Fibroblast of lung (primary cell): ENCODE data around the gene SCUBE1. TPM values are rescaled to one million over a fixed set of nuclear protein-coding genes. Genes with fewer than 3 reads are reported as not detected.

Experiments
- DNase-seq, 2 donors: peaks; one replicate each; pipeline versions ENCODE4 v3.0.0 to v3.0.0-alpha.2; 2010; ENCODE audit warnings: low read depth in 2 of 2
- H2AFZ ChIP-seq: 2 replicates; pipeline ENCODE4 v1.5.1; 2012; ENCODE audit warnings: low read length, control low read depth, inconsistent platforms
- H3K27ac ChIP-seq: 2 replicates; pipeline ENCODE4 v1.5.1; 2011; ENCODE audit warnings: low read length, control low read depth; ENCODE audit not compliant: insufficient read depth
- H3K27me3 ChIP-seq: 2 replicates; pipeline ENCODE4 v1.5.1; 2011; ENCODE audit warnings: mild to moderate bottlenecking, low read length; ENCODE audit not compliant: control insufficient read depth, insufficient read depth
- H3K36me3 ChIP-seq: 2 replicates; pipeline ENCODE4 v1.5.1; 2011; ENCODE audit warnings: low read length; ENCODE audit not compliant: control insufficient read depth, insufficient read depth
- H3K4me1 ChIP-seq: 2 replicates; pipeline ENCODE4 v1.5.1; 2011; ENCODE audit warnings: low read length; ENCODE audit not compliant: control insufficient read depth, insufficient read depth; ENCODE audit errors: extremely low read depth
- H3K4me2 ChIP-seq: 2 replicates; pipeline ENCODE4 v1.5.1; 2011; ENCODE audit warnings: low read length, control low read depth; ENCODE audit not compliant: insufficient read depth; ENCODE audit errors: extremely low read depth
- H3K4me3 ChIP-seq, 4 experiments: fragments of 200-600 bp in 1 of 4; sonication (generic) in 1 of 4; replicated peaks in 1 of 4; 2 replicates each; pipeline ENCODE4 v1.5.1; 2011 to 2016; ENCODE audit warnings: low read length in 4 of 4, low read depth in 3 of 4, mild to moderate bottlenecking in 3 of 4, control low read depth in 2 of 4, inconsistent platforms in 1 of 4, mixed read lengths in 1 of 4; ENCODE audit not compliant: insufficient read depth in 1 of 4; ENCODE audit errors: control extremely low read depth in 1 of 4
- H3K79me2 ChIP-seq: 2 replicates; pipeline ENCODE4 v1.5.1; 2012; ENCODE audit warnings: mild to moderate bottlenecking, low read length, inconsistent platforms; ENCODE audit not compliant: control insufficient read depth, insufficient read depth
- H3K9ac ChIP-seq: 2 replicates; pipeline ENCODE4 v1.5.1; 2011; ENCODE audit warnings: mild to moderate bottlenecking, low read length, control low read depth; ENCODE audit not compliant: insufficient read depth
- H3K9me3 ChIP-seq: 2 replicates; pipeline ENCODE4 v1.5.1; 2012; ENCODE audit warnings: low read depth, low read length; ENCODE audit not compliant: control insufficient read depth, insufficient read depth
- H4K20me1 ChIP-seq: 2 replicates; pipeline ENCODE4 v1.5.1; 2011; ENCODE audit warnings: low read length; ENCODE audit not compliant: control insufficient read depth, insufficient read depth; ENCODE audit errors: extremely low read depth
- CTCF ChIP-seq, 2 donors: IDR thresholded peaks in 1 of 2; conservative IDR thresholded peaks in 1 of 2; 1 replicate in 1 of 2; 2 replicates in 1 of 2; pipeline ENCODE4 v1.5.1; 2011 to 2012; ENCODE audit warnings: low read length in 2 of 2, control low read depth in 1 of 2, inconsistent platforms in 1 of 2, low read depth in 1 of 2, mild to moderate bottlenecking in 1 of 2
- EZH2 ChIP-seq: IDR thresholded peaks from 2 replicates; pipeline ENCODE4 v1.5.1; 2012; ENCODE audit warnings: low read length, control low read depth, mild to moderate bottlenecking; ENCODE audit errors: missing control alignments
- polyA plus RNA-seq, 2 donors: library from polyadenylated mRNA; depleted of rRNA in 1 of 2; stranded (reverse) in 1 of 2; unstranded in 1 of 2; fragments of >200 nt; gene quantifications; 2 replicates each; pipeline ENCODE4 v1.2.1, GENCODE V29; 2011 to 2012; ENCODE audit warnings: missing spikeins in 1 of 2
- total RNA-seq: library from RNA; depleted of rRNA; stranded (reverse); fragments of >200 nt; gene quantifications from 2 replicates; pipeline ENCODE4 v1.2.1, GENCODE V29; 2014

SCUBE1 gene
- total and polyA plus RNA-seq, 2 donors (not counting 1 experiment from before 2014, with no cell fraction given), result 0.17 TPM; not detected in 1

- Histone ChIP-seq H3K27me3 (peaks cover 14% of the 10 kb centered on the region), H3K36me3 (no peaks in the 10 kb centered on the region), H4K20me1 (no peaks in the 10 kb centered on the region), H3K27ac (no peak overlapping the region), H3K4me2 (no peak overlapping the region), H2AFZ (no peak overlapping the region), H3K79me2 (no peaks in the 10 kb centered on the region), H3K4me1 (no peaks in the 10 kb centered on the region), H3K9ac (no peak overlapping the region), H3K4me3 (no peak overlapping the region), H3K9me3 (no peaks in the 10 kb centered on the region)
- no peak for DNase-seq
- TF ChIP-seq EZH2, result no peak
- TF ChIP-seq CTCF (conservative IDR thresholded peaks at IDR 0.05 in 1 of 2, IDR thresholded peaks at IDR 0.05 in 1 of 2; ENCODE audit: low read depth in 1 of 2, low read length in 2 of 2), result no peak
Measured at GRCh38 chr22:43237280-43237679, 105.9 kb downstream of the SCUBE1 start.

GRCh38 chr22:43236411-43237166, 106.6 kb downstream of the SCUBE1 start:
- Histone ChIP-seq H3K27me3 (peaks cover 14% of the 10 kb centered on the region), H4K20me1 (no peaks in the 10 kb centered on the region), H3K36me3 (no peaks in the 10 kb centered on the region), H3K9ac (no peak overlapping the region), H3K4me3 (no peak overlapping the region), H3K4me2 (no peak overlapping the region), H3K27ac (no peak overlapping the region), H2AFZ (no peak overlapping the region), H3K9me3 (no peaks in the 10 kb centered on the region), H3K79me2 (no peaks in the 10 kb centered on the region), H3K4me1 (no peaks in the 10 kb centered on the region)
- DNase-seq, result no peak
- TF ChIP-seq EZH2 (no peak), CTCF (conservative IDR thresholded peaks at IDR 0.05 in 1 of 2, IDR thresholded peaks at IDR 0.05 in 1 of 2; ENCODE audit: low read depth in 1 of 2, low read length in 2 of 2) (no peak)

- TF ChIP-seq CTCF (conservative IDR thresholded peaks at IDR 0.05 in 1 of 2, IDR thresholded peaks at IDR 0.05 in 1 of 2; ENCODE audit: low read depth in 1 of 2, low read length in 2 of 2), result no peak
- TF ChIP-seq EZH2, result no peak
- Histone ChIP-seq H3K27ac (no peak overlapping the region), H4K20me1 (no peaks in the 10 kb centered on the region), H3K9me3 (no peaks in the 10 kb centered on the region), H3K9ac (no peak overlapping the region), H3K27me3 (peaks cover 14% of the 10 kb centered on the region), H3K4me2 (no peak overlapping the region), H3K4me3 (no peak overlapping the region), H3K79me2 (no peaks in the 10 kb centered on the region), H3K4me1 (no peaks in the 10 kb centered on the region), H2AFZ (no peak overlapping the region), H3K36me3 (no peaks in the 10 kb centered on the region)
- DNase-seq, result no peak
Measured at GRCh38 chr22:43235445-43236409, 107.4 kb downstream of the SCUBE1 start.
